Fibroblast of mammary gland (primary cell): ENCODE results near the gene CRLF1.

ENCODE experiments used
- DNase-seq: peaks from one replicate; pipeline ENCODE4 v3.0.0-alpha.2; 2010; ENCODE audit warnings: low read depth
- H3K4me3 ChIP-seq: 2 replicates; pipeline ENCODE4 v1.5.1; 2011; ENCODE audit warnings: low read depth, mild to moderate bottlenecking, low read length, moderate library complexity; ENCODE audit not compliant: control insufficient read depth
- TF ChIP-seq, protein P1 (sequence below): conservative IDR thresholded peaks from 2 replicates; pipeline ENCODE4 v1.5.1; 2011; ENCODE audit warnings: low read depth, low read length, inconsistent platforms; ENCODE audit not compliant: control insufficient read depth, insufficient read depth

Gene CRLF1

DNA sequence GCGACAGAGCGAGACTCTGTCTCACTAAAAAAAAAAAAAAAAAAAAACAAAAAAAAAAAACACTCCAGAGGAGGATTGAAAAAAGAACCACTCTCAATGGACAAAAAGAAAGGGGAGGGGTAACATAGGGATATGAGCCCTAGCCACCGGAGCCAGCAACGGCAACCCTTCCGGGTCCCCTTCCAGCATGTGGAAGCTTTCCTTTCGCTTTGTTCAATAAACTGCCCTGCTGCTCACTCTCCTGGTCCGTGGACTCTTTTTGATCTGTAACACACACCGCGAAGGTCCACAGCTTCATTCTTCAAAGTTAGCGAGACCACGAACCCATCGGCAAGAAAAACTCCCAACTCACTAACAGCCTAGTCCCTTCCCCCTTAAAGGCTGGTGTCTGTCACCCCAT, 19.0 kb downstream of the CRLF1 start:
- no peak overlapping the region for H3K4me3 ChIP-seq
- DNase-seq, result no peak

DNA sequence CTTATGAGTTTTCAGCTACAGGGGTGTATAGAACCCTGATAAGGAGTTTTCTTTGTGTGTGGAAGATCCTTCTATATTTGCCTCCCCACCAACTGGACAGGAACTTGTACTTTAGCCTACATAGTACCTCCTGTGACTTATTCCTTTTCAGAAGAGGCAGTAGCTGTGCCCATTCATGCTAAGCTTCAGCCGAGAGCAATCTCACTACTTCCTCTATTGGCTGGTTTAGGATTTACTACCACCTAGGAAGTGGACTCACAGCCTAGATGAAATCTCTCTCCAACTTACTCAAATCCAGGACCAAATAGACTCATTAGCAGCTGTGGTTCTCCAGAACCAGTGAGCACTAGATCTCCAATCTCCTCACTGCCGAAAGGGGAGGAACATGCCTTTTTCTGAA, 20.3 kb downstream of the CRLF1 start:
- no peak for DNase-seq
- no peak overlapping the region for H3K4me3 ChIP-seq
- TF ChIP-seq, protein P1, sequence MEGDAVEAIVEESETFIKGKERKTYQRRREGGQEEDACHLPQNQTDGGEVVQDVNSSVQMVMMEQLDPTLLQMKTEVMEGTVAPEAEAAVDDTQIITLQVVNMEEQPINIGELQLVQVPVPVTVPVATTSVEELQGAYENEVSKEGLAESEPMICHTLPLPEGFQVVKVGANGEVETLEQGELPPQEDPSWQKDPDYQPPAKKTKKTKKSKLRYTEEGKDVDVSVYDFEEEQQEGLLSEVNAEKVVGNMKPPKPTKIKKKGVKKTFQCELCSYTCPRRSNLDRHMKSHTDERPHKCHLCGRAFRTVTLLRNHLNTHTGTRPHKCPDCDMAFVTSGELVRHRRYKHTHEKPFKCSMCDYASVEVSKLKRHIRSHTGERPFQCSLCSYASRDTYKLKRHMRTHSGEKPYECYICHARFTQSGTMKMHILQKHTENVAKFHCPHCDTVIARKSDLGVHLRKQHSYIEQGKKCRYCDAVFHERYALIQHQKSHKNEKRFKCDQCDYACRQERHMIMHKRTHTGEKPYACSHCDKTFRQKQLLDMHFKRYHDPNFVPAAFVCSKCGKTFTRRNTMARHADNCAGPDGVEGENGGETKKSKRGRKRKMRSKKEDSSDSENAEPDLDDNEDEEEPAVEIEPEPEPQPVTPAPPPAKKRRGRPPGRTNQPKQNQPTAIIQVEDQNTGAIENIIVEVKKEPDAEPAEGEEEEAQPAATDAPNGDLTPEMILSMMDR, result no peak

More for the DNA sequence above, 19.0 kb downstream of the CRLF1 start:
- TF ChIP-seq, protein P1, result no peak

DNA sequence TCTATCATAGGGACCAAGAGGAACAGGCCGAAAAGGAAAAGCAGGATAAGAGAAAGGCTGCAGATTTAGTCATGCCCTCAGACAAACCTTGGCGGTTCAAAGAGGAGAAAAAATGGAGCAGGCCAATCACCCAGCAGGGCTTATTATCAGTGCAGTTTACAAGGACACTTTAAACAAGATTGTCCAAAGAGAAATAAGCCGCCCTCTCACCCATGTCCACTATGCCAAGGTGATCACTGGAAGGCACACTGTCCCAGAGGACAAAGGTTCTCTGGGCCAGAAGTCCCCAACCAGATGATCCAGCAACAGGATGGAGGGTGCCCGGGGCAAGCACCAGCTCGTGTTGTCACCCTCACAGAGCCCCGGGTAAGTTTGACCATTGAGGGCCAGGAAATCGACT, 26.3 kb downstream of the CRLF1 start:
- no peak overlapping the region for H3K4me3 ChIP-seq
- TF ChIP-seq, protein P1, result no peak
- DNase-seq, result no peak

DNA sequence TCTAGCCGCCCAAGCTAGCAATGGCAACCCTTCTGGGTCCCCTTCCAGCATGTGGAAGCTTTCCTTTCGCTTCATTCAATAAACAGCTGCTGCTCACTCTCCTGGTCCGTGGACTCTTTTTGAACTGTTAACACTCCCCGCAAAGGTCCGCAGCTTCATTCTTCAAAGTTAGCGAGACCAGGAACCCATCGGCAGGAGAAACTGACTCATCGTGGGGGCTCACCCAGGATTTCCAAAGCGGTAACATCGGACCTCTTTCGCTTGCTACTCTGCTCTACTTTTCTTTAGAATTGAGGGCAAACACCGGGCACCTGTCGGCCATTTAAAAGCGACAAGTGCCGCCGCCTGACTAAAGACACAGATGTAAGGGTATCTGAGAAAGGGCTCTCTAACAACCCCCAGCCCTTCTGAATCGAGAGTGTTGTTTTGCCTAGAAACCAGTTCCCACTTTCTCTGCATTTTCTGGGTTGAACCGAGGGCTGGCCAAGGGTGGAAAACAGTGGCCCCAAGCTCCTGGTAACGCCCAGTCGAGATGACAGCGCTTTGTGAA, 29.2 kb downstream of the CRLF1 start:
- TF ChIP-seq, protein P1, result no peak
- H3K4me3 ChIP-seq, result no peak overlapping the region
- DNase-seq, result no peak

DNA sequence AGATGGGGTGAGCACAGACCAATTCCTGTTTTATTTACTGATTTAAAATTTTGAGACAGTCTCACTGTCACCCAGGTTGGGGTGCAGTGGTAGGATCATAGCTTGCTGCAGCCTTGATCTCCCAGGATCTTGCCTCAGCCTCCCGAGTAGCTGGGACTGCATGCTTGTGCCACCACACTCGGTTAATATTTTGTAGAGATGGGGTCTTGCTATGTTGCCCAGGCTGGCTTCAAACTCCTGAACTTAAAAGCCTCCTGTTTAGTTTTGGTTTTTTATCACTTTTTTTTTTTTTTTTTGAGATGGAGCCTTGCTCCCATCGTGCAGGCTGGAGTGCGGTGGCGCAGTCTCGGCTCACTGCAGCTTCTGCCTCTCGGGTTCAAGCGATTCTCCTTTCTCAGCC, 30.2 kb downstream of the CRLF1 start:
- no peak for DNase-seq
- TF ChIP-seq, protein P1, result no peak
- no peak overlapping the region for H3K4me3 ChIP-seq

DNA sequence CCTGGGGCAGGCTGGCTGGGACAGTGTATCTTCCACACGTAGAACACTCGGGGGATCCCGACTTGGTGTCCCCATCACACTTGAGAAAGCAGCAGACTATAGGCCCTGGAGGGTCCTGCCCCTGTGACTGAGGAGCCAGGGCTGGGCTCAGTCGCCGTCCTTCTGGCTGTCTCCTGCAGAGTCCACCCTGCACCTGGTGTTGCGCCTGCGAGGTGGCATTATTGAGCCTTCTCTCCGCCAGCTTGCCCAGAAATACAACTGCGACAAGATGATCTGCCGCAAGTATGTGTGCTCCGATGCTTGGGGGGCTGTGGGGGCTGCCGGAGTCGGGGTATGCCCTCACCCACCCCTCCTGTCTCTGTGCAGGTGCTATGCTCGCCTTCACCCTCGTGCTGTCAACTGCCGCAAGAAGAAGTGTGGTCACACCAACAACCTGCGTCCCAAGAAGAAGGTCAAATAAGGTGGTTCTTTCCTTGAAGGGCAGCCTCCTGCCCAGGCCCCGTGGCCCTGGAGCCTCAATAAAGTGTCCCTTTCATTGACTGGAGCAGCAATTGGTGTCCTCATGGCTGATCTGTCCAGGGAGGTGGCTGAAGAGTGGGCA, 31.8 kb downstream of the CRLF1 start:
- no peak overlapping the region for H3K4me3 ChIP-seq
- TF ChIP-seq, protein P1, result no peak
- no peak for DNase-seq
